PC-3 (cell line): Measurements from ENCODE around the gene C9orf72. TPM values are rescaled to one million over a fixed set of nuclear protein-coding genes. Genes with fewer than 3 reads are reported as not detected.

Source experiments
- ATAC-seq: fragments of 200-7000 bp; cut with Tn5 transposase; 2 replicates; pipeline ENCODE4 v1.9.1; 2020; ENCODE audit warnings: mild to moderate bottlenecking, moderate library complexity
- BruUV-seq: library from RNA; stranded (reverse); fragments of 400-500 nt; replicated peaks from 2 replicates; lab custom pipeline; 2021; lab: Mats Ljungman, UMichigan
- CTCF ChIA-PET: fragments of 300-600 bp; sonication (Branson Sonifier 250); formaldehyde crosslinking; loops from one replicate; lab custom pipeline; 2022; ENCODE audit warnings: antibody characterized with exemption; lab: Charles Lee
- POLR2A ChIA-PET: fragments of 300-600 bp; sonication (Branson Sonifier 250); formaldehyde crosslinking; loops from one replicate; lab custom pipeline; 2022; ENCODE audit warnings: antibody characterized with exemption; ENCODE audit not compliant: unreplicated experiment; lab: Charles Lee
- DNase-seq: peaks from one replicate; pipeline ENCODE4 v3.0.0-alpha.2; 2015
- H2AFZ ChIP-seq: fragments of 300-600 bp; sonication (generic); 2 replicates; pipeline ENCODE4 v1.6.0; 2016; ENCODE audit warnings: antibody characterized with exemption, low read length
- H3F3A ChIP-seq: fragments of 300-600 bp; sonication (generic); one replicate; pipeline ENCODE4 v1.6.0; 2017; ENCODE audit warnings: antibody characterized with exemption, low read length, control low read depth, mild to moderate bottlenecking; ENCODE audit not compliant: unreplicated experiment
- H3K27ac ChIP-seq: fragments of 300-600 bp; sonication (generic); 2 replicates; pipeline ENCODE4 v1.5.1; 2016; ENCODE audit warnings: mild to moderate bottlenecking, low read length
- H3K27me3 ChIP-seq: fragments of 300-600 bp; sonication (generic); 2 replicates; pipeline ENCODE4 v1.6.1; 2016; ENCODE audit warnings: low read length, mixed read lengths
- H3K36me3 ChIP-seq: fragments of 300-600 bp; sonication (generic); 2 replicates; pipeline ENCODE4 v1.6.1; 2016; ENCODE audit warnings: low read depth, mixed run types, low read length, mixed read lengths
- H3K4me1 ChIP-seq: fragments of 300-600 bp; sonication (generic); 2 replicates; pipeline ENCODE4 v1.5.1; 2016; ENCODE audit warnings: low read length; ENCODE audit not compliant: insufficient read depth
- H3K4me2 ChIP-seq: fragments of 300-600 bp; sonication (generic); 2 replicates; pipeline ENCODE4 v1.6.0; 2016; ENCODE audit warnings: low read length
- H3K4me3 ChIP-seq: fragments of 300-600 bp; sonication (generic); 2 replicates; pipeline ENCODE4 v1.5.1; 2016; ENCODE audit warnings: mild to moderate bottlenecking, low read length, mixed read lengths
- H3K79me2 ChIP-seq: fragments of 300-600 bp; sonication (generic); 2 replicates; pipeline ENCODE4 v1.6.1; 2017; ENCODE audit warnings: low read length, mixed read lengths
- H3K9ac ChIP-seq: fragments of 300-600 bp; sonication (generic); 2 replicates; pipeline ENCODE4 v1.6.0; 2016; ENCODE audit warnings: mild to moderate bottlenecking, low read length
- H3K9me2 ChIP-seq: fragments of 300-600 bp; sonication (generic); replicated peaks from 2 replicates; pipeline ENCODE4 v1.6.1; 2016; ENCODE audit warnings: mixed run types, low read length, mixed read lengths
- H3K9me3 ChIP-seq: fragments of 300-600 bp; sonication (generic); 2 replicates; pipeline ENCODE4 v1.6.1; 2016; ENCODE audit warnings: low read length, mixed read lengths
- H4K20me1 ChIP-seq: fragments of 300-600 bp; sonication (generic); 2 replicates; pipeline ENCODE4 v1.6.1; 2016; ENCODE audit warnings: low read length, mixed read lengths
- EZH2 ChIP-seq: fragments of 300-600 bp; sonication (generic); IDR thresholded peaks from one replicate; pipeline ENCODE4 v1.6.1; 2017; ENCODE audit warnings: antibody characterized with exemption, mild to moderate bottlenecking, low read length; ENCODE audit not compliant: unreplicated experiment
- EZH2phosphoT487 ChIP-seq: fragments of 300-600 bp; sonication (generic); IDR thresholded peaks from 2 replicates; pipeline ENCODE4 v1.6.1; 2018; ENCODE audit warnings: mild to moderate bottlenecking, antibody characterized with exemption, low read length, borderline replicate concordance
- intact Hi-C: fragments of 100-400 bp; cut with micrococcal nuclease; formaldehyde crosslinking; loops from 2 replicates; pipeline ENCODE4 v1.9.0; 2023
- total RNA-seq: library from RNA; depleted of rRNA; stranded (reverse); fragments of >200 nt; gene quantifications from 2 replicates; pipeline ENCODE4 v1.2.3, GENCODE V29; 2014
- TF ChIP-seq, protein P1 (sequence below): fragments of 300-600 bp; sonication (generic); conservative IDR thresholded peaks from 2 replicates; pipeline ENCODE4 v1.5.1; 2017; ENCODE audit warnings: antibody characterized with exemption, low read depth, mild to moderate bottlenecking, low read length

Gene C9orf72
- total RNA-seq, 1 experiment from 2014 or later, result 10.4 TPM

DNA sequence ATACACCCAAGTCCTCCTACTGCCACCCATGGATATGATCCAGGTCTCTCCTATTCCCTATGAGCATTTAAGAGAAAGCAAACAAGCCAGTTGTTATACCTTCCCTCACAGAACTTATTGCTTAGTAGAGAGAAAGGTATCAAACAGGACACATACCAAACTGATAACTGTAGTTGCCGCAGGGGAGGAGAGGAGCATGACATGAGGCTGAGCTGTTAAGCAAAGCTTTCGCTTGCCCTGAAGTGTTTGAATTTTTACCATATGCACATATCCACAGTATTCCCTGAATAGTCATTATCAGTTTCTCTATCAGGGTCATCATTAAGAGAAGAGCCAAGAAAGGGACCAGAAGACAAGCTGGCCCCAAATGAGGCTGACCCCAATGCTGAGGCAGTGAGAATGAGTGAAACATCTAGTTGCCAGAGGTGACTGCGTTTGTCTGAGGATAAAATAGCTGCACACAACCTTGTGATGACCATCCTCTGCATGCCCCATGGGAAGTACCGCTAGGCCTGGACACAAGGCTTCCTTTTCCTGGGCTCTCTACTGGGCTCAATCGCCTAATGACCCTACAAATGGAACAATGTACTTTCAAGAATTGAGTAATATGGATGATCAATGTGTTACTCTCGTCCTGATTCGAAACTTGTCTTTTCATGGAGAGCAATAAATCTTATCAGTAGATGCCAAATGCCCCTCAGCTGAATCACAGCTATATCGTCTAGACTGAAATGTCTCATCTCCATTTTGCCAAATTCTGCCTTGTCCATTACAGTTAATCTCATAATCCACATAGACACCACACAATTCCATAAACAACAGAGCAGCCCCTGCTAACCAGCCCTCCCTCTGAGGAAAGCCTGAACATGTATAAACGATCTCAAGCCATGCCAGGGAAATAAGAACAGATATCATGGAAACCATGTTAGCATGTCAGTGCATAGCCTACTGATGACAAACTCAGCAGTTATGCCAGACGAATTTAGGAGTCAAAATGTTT is 53.5 kb downstream of the C9orf72 start:
- no peaks in the 10 kb centered on the region for H4K20me1 ChIP-seq
- peak overlapping the region; percentile 70 for H3K27ac ChIP-seq
- peak overlapping the region; percentile 50 for H3K4me2 ChIP-seq
- POLR2A ChIA-PET, result no interaction called here
- peak; percentile 76 for DNase-seq
- peaks cover 5% of the 10 kb centered on the region; the same call in 1 of the 2 replicates for H3K79me2 ChIP-seq
- H3F3A ChIP-seq, result no peaks in the 10 kb centered on the region
- H3K9ac ChIP-seq, result no peak overlapping the region
- H3K4me1 ChIP-seq, result peaks cover 25% of the 10 kb centered on the region
- no peak overlapping the region for H3K4me3 ChIP-seq
- ATAC-seq, result peak; percentile 91
- H3K27me3 ChIP-seq, result no peaks in the 10 kb centered on the region
- no peak for TF ChIP-seq EZH2
- TF ChIP-seq, protein P1, sequence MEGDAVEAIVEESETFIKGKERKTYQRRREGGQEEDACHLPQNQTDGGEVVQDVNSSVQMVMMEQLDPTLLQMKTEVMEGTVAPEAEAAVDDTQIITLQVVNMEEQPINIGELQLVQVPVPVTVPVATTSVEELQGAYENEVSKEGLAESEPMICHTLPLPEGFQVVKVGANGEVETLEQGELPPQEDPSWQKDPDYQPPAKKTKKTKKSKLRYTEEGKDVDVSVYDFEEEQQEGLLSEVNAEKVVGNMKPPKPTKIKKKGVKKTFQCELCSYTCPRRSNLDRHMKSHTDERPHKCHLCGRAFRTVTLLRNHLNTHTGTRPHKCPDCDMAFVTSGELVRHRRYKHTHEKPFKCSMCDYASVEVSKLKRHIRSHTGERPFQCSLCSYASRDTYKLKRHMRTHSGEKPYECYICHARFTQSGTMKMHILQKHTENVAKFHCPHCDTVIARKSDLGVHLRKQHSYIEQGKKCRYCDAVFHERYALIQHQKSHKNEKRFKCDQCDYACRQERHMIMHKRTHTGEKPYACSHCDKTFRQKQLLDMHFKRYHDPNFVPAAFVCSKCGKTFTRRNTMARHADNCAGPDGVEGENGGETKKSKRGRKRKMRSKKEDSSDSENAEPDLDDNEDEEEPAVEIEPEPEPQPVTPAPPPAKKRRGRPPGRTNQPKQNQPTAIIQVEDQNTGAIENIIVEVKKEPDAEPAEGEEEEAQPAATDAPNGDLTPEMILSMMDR, result no peak
- TF ChIP-seq EZH2phosphoT487, result no peak
- BruUV-seq, result no TSS peak
- intact Hi-C loops, result no loop called here
- no peak overlapping the region for H2AFZ ChIP-seq
- H3K36me3 ChIP-seq, result no peaks in the 10 kb centered on the region
- no peaks in the 10 kb centered on the region for H3K9me2 ChIP-seq
- no peaks in the 10 kb centered on the region for H3K9me3 ChIP-seq
- CTCF ChIA-PET, result interaction anchor here (0.5 kb wide), 1 partner anchor 30 kb away, joined by 5 read pairs; no protein-coding TSS in a partner anchor

DNA sequence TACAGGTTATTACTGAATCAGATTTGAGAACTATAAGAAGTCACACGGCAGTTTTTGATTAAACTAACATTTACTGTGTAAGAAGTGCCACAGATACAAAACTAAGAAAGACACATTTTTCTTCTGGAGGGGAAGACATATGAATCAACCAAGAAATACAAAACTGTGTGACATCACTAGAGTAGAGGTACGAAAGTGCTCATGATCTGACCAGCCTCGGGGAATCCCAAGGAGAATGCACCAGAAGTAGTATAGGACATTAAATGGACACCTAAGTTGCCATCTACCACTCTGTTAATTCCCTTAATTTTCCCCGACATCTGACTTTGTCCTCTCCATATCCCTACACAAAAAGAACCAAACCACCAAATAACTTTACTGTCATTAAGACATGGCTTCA is 54.5 kb downstream of the C9orf72 start:
- no peaks in the 10 kb centered on the region for H3K9me2 ChIP-seq
- POLR2A ChIA-PET, result no interaction called here
- peaks cover 5% of the 10 kb centered on the region; the same call in 1 of the 2 replicates for H3K79me2 ChIP-seq
- no peak for TF ChIP-seq EZH2phosphoT487
- TF ChIP-seq, protein P1, result no peak
- no peak for TF ChIP-seq EZH2
- intact Hi-C loops, result no loop called here
- H2AFZ ChIP-seq, result no peak overlapping the region
- H3K4me3 ChIP-seq, result no peak overlapping the region
- 0 out of 2 replicates have a peak overlapping the region, but pooled peaks have one; percentile 50 for H3K4me2 ChIP-seq
- DNase-seq (no peak), ATAC-seq (no peak)
- H3F3A ChIP-seq, result no peaks in the 10 kb centered on the region
- H3K27ac ChIP-seq, result peak overlapping the region; percentile 41
- H4K20me1 ChIP-seq, result no peaks in the 10 kb centered on the region
- H3K36me3 ChIP-seq, result no peaks in the 10 kb centered on the region
- BruUV-seq, result no TSS peak
- CTCF ChIA-PET, result no interaction called here
- H3K4me1 ChIP-seq, result peaks cover 25% of the 10 kb centered on the region
- no peaks in the 10 kb centered on the region for H3K27me3 ChIP-seq
- H3K9me3 ChIP-seq, result no peaks in the 10 kb centered on the region
- H3K9ac ChIP-seq, result no peak overlapping the region

DNA sequence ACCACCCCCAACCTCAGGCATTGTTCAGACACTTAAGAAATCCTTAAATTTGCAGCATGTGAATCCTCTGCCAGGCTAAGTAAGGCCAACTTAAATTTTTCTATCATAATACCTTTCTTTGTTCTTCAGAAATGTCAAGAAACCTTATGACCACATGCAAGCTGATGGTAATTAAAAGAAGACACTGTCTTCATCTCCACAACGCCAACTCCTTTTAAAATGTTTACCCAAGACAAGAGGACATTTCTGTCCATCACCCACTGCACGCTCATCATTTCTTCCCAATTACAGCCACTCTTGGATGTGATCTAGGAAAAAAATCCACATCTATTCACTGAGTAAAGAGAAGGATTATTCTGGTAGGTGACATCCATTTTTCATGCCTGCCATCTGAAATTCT is 55.3 kb downstream of the C9orf72 start:
- H2AFZ ChIP-seq, result no peak overlapping the region
- H3K9ac ChIP-seq, result no peak overlapping the region
- no peaks in the 10 kb centered on the region for H4K20me1 ChIP-seq
- TF ChIP-seq, protein P1, result no peak
- TF ChIP-seq EZH2phosphoT487 (no peak), EZH2 (no peak)
- ATAC-seq (no peak), DNase-seq (no peak)
- ChIA-PET CTCF (no interaction called here), POLR2A (no interaction called here)
- no peak overlapping the region for H3K27ac ChIP-seq
- no peaks in the 10 kb centered on the region for H3K9me2 ChIP-seq
- no peaks in the 10 kb centered on the region for H3K9me3 ChIP-seq
- H3K4me1 ChIP-seq, result peaks cover 25% of the 10 kb centered on the region
- no peak overlapping the region for H3K4me3 ChIP-seq
- H3K4me2 ChIP-seq, result no peak overlapping the region
- H3K27me3 ChIP-seq, result no peaks in the 10 kb centered on the region
- no peaks in the 10 kb centered on the region for H3F3A ChIP-seq
- intact Hi-C loops, result no loop called here
- BruUV-seq, result no TSS peak
- no peaks in the 10 kb centered on the region for H3K36me3 ChIP-seq
- peaks cover 5% of the 10 kb centered on the region; the same call in 1 of the 2 replicates for H3K79me2 ChIP-seq
